Kidney tubule cell (primary cell): ENCODE measurements around the gene CROCC2.

Experiments used
- DNase-seq: peaks from one replicate; pipeline ENCODE4 v3.0.0-alpha.2; 2018; ENCODE audit warnings: low spot score

Gene CROCC2

GRCh38 chr2:240933966-240934700 lies 28.0 kb downstream of the CROCC2 start:
- DNase-seq, result no peak

- no peak for DNase-seq
Measured at GRCh38 chr2:240934701-240935102, 28.6 kb downstream of the CROCC2 start.

- DNase-seq, result no peak
Measured at GRCh38 chr2:240935103-240935876, 29.2 kb downstream of the CROCC2 start.

DNA sequence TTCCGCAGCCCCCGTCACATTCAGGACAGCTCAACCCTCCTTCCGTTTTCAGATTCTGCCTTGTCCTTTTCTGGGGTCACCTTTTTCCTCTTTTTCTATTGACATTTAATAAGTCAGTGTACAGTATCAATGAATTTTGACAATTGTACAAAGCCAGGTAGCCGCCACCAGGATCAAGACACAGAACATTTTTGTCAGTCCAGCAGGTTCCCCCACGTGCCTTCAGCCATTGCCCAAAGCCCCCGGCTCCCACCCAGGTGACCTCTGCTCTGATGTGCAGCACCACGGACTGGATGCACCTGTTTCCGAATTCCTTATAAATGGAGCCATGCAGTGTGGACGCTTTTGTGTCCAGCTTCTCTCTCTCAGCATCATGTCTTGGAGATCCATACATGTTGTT lies 30.0 kb downstream of the CROCC2 start:
- DNase-seq, result no peak

GRCh38 chr2:240946046-240946445 lies 39.9 kb downstream of the CROCC2 start:
- no peak for DNase-seq

- no peak for DNase-seq
Measured at GRCh38 chr2:240946654-240947053, 40.5 kb downstream of the CROCC2 start.

GRCh38 chr2:240947176-240947575 lies 41.0 kb downstream of the CROCC2 start:
- no peak for DNase-seq

DNA sequence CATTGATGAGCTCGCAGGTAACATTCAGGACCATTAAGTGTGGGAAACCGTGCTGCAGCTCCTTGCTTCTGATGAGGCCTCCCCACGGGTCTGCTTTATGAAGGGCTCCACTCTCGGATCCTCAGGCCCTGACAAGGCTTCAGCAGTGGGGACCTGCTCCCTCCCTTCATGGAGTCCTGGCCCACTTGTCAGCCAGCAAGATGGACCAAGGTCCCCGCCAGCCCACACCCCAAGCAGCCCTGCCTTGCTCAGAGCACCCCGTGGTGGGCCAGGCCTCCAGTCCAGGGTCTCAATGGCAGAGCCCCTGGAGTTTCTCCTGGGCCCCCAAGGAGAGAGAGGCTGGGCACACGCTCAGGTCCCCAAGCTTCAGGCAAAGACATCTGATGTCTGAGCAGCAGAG lies 41.5 kb downstream of the CROCC2 start:
- no peak for DNase-seq

DNA sequence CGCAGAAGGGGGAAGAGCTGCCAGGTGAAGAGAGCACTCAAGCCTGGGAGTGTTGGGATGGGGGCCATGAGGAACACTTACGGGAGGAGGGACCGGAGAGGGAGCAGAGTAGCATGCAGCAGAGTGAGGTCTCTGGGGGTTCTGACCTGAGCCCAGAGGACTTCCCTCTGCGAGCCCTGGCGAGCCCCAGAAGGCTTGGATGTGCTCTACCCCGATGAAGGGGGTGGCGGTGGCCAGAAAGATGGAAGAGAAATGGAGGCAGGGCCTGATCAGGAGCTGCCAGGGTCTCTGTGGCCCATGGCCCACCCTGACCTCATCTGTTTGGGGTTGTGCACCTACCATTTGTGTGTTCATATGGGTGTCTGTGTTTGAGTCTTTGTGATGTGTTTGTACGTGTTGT lies 42.0 kb downstream of the CROCC2 start:
- no peak for DNase-seq

- DNase-seq, result no peak
Measured at GRCh38 chr2:240948905-240949790, 43.0 kb downstream of the CROCC2 start.

DNA sequence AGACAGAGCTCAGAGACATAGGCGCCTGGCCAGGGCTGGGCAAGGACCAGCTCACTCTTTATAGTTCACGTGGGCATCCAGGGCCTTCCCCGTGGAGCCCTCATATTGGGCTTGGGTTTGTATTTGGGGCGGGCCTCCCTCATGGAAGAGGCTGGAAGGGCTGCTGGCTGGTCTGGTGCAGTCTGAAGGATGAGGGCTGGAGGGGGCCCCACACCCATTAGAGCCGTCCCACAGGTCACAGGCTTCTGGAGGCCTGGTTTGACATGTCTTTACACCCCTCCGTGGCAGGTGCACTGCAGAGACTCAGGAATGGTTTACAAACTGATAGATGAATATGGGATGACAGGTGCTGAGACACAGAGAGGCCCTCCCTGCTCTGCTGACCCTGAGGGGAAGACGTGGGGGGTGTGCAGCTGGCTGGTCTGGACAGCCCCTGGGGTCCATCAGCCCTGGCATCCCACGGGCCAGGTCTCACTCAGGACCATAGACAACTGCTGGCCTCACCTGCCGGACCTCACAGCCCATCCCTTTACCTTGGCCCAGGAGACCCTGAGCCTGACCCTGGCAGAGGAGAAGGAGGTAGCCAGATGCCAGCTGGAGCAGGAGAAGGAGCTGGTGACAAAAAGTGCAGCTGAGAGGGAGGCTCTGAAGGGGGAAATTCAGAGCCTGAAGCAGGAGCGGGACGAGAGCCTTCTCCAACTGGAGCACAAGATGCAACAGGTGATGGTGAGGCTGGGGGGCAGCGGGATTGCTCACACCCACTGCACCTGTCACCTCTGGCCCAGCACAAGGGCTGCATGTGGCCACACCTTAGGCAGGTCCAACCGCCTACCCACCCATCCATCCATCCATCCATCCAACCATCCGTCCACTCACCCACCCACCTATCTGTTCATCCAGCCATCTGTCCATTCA lies 43.9 kb downstream of the CROCC2 start:
- DNase-seq, result no peak

DNA sequence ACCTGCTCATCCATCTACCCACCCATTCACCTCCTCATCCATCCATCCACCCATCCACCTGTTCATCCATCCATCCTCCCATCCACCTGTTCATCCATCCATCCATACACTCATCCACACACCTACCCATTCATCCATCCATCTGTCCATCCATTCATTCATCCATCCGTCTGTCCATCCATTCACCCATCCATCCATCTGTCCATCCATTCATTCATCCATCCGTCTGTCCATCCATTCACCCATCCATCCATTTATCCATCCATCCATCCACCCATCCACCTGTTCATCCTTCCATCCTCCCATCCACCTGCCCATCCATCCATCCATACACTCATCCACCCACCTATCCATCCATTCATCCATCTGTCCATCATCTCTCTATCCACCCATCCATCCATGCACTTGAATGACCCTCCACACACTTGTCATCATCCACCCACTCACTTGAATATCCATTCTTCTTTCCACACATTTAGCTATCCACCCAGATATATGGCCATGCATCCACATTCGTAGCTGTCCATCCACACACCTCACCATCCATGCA lies 45.0 kb downstream of the CROCC2 start:
- no peak for DNase-seq

GRCh38 chr2:240952496-240953246 lies 46.5 kb downstream of the CROCC2 start:
- DNase-seq, result no peak

DNA sequence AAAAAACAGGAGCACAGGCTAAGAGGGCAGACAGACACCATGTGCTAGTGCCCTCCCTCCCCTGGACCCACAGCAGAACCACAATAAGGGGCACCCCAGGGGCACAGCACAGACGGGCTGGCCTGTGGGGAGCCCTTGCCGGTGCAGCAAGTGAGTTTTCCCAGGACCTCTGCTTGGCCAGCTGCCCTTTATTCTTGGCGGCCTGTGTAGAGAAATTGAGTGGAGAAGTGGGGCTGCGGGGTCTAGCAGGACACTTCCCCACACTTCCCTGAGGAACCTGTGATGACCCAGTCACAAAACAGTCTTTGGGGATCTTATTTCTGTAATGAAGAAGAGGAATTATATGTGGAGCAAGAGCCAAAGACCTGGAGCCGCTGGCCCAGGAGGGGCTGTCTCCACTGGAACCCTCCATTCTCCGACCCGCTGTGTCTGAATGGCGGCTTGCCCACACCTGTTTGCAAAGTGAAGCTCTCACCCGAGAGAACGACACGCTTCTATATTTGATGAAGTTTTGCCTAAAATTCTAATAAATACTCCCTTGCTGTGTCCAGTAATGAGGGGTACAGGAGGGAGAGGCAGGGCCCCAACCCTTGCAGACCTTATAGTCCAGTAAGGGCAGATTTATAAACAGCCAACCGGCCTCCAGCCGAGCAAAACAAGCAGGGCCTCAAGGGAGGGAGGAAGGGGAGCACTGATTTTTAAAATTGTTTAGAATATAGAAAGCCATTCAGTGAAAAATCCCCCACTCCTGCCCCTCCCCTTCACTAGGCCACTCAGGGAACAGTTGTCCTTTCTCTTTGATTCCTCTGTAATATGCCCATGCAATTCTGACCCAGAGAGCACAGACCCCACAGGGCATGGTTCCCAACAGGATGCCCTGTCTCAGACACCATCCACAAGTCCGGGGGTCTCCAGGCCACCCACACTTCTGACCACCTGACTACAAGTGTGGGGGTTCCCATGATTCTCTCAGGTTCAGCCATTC lies 47.6 kb downstream of the CROCC2 start:
- DNase-seq, result no peak

DNA sequence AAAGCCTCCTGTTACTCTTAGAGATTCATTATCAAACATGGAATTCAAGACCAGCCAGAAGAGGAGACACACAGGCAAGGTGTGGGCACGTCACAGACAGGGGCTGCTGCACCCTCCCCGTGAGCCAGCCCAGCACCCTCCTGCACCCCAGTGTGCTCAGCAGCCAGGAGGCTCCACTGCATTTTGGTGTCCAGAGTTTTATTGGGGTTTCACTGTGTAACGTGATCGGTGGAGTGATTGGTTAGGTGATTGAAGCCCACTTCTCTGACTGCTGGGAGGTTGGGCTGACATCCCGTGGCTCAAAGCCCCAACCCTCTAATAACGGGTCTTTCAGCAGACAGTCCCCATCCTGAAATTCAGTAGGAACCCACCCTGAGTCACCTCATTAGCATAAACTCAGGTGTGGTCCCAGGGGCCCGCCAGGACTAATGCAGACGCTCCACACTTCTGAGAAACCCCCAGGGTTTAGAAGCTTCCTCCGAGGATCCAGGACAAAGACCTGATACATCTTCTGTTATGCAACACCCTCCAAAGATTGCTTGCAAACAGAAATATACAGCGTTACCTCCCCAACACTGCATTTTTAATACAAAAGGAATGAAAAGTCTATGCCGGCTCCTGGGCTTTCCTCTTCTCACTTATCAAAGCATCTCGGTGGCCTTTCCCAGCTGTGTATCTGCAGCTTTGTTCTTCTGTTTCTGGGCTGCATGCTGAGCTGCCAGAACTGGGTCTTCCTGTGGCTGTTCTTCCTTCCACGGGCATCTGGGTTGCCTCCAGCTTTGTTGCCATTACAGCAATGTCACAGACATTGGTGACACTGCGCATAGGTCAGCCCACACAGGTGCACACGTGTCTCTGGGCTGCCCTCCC lies 48.5 kb downstream of the CROCC2 start:
- no peak for DNase-seq

- no peak for DNase-seq
Measured at GRCh38 chr2:240955306-240956170, 49.4 kb downstream of the CROCC2 start.
